Left ventricle myocardium inferior (tissue), 1 donor: ENCODE measurements around the gene RGS6. TPM values are rescaled to one million over a fixed set of nuclear protein-coding genes. Genes with fewer than 3 reads are reported as not detected.

Source experiments
- DNase-seq: peaks from one replicate; pipeline ENCODE4 v3.0.0-alpha.2; 2020
- H3K27ac ChIP-seq: fragments of 200-600 bp; replicated peaks from 2 replicates; pipeline ENCODE4 v1.8.0; 2021
- H3K27me3 ChIP-seq: fragments of 200-600 bp; 2 replicates; pipeline ENCODE4 v1.8.0; 2021; ENCODE audit warnings: low read depth
- H3K36me3 ChIP-seq: fragments of 200-600 bp; 2 replicates; pipeline ENCODE4 v1.8.0; 2021
- H3K4me1 ChIP-seq: fragments of 200-600 bp; 2 replicates; pipeline ENCODE4 v1.8.0; 2021
- H3K4me3 ChIP-seq: fragments of 200-600 bp; 2 replicates; pipeline ENCODE4 v1.8.0; 2021; ENCODE audit warnings: mild to moderate bottlenecking, moderate library complexity
- H3K9me3 ChIP-seq: fragments of 200-600 bp; replicated peaks from 2 replicates; pipeline ENCODE4 v1.8.0; 2021
- intact Hi-C: fragments of 100-400 bp; cut with micrococcal nuclease; formaldehyde crosslinking; loops from one replicate; pipeline ENCODE4 v1.11.0; 2022
- total RNA-seq: library from RNA; stranded (reverse); fragmentation: NEBNext Ultra II Directional; extraction: Animal tissue kit (Norgen Biotek cat#: 25700); gene quantifications from one replicate; pipeline ENCODE4 v1.2.1, GENCODE V29; 2021
- TF ChIP-seq, protein P1 (sequence below): fragments of 200-600 bp; IDR thresholded peaks from 2 replicates; pipeline ENCODE4 v1.8.0; 2021; ENCODE audit warnings: antibody characterized with exemption, mild to moderate bottlenecking, borderline replicate concordance
- donor health status: DM: no; HTN: yes; CAD: no; lungs with severe emphysema.

RGS6 gene
- total RNA-seq, 1 donor from 2014 or later: 23.0 TPM

DNA sequence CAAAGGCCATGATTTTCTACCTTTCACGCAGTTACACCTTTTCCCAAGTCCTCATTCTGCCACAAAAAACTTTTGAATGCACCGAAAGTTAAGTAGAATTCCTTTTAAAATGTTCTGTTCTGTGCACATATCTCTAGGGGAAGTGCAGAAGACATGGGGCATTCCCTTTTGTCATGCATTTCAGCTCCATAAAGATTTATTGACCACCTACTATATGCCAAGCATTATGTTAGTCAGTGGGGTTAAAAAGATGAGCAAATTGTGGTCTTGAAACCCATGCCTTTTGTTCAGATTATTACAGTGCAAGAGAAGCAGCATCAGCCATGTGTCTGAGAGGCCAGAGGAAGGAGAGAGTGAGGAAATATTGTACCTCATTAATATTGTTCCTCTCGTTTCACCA, 338.5 kb downstream of the RGS6 start:
- intact Hi-C loops: no loop called here
- H3K4me3 ChIP-seq: no peak overlapping the region
- no peaks in the 10 kb centered on the region for H3K27me3 ChIP-seq
- no peaks in the 10 kb centered on the region for H3K36me3 ChIP-seq
- DNase-seq: no peak
- H3K4me1 ChIP-seq: peaks cover 14% of the 10 kb centered on the region
- TF ChIP-seq, protein P1, sequence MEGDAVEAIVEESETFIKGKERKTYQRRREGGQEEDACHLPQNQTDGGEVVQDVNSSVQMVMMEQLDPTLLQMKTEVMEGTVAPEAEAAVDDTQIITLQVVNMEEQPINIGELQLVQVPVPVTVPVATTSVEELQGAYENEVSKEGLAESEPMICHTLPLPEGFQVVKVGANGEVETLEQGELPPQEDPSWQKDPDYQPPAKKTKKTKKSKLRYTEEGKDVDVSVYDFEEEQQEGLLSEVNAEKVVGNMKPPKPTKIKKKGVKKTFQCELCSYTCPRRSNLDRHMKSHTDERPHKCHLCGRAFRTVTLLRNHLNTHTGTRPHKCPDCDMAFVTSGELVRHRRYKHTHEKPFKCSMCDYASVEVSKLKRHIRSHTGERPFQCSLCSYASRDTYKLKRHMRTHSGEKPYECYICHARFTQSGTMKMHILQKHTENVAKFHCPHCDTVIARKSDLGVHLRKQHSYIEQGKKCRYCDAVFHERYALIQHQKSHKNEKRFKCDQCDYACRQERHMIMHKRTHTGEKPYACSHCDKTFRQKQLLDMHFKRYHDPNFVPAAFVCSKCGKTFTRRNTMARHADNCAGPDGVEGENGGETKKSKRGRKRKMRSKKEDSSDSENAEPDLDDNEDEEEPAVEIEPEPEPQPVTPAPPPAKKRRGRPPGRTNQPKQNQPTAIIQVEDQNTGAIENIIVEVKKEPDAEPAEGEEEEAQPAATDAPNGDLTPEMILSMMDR: no peak
- H3K9me3 ChIP-seq: no peaks in the 10 kb centered on the region
- H3K27ac ChIP-seq: no peak overlapping the region

- H3K36me3 ChIP-seq: no peaks in the 10 kb centered on the region
- TF ChIP-seq, protein P1: no peak
- intact Hi-C loops: no loop called here
- no peaks in the 10 kb centered on the region for H3K9me3 ChIP-seq
- H3K27ac ChIP-seq: no peak overlapping the region
- H3K4me3 ChIP-seq: no peak overlapping the region
- no peaks in the 10 kb centered on the region for H3K4me1 ChIP-seq
- DNase-seq: no peak
- no peaks in the 10 kb centered on the region for H3K27me3 ChIP-seq
Observed at GRCh38 chr14:72275242-72275641, 343.0 kb downstream of the RGS6 start.

DNA sequence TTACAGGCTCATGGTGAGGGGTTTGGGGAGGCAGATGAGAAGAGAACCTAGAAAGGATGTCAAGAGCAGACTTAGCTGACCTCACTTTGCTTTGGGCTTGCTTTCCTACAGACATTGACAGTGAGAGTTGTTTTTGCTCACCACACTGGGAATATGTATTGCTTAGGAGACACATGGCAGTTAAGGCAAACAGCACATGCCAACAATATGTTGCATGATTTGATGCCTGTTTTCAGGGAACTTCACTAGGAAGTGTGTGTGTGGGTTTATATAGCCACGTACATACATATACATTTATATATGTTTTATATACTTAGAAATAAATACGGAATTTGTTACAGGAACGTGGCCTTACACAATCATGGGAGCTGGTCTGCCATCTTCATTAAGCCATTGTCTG, 346.1 kb downstream of the RGS6 start:
- no peak for DNase-seq
- Histone ChIP-seq H3K27me3 (no peaks in the 10 kb centered on the region), H3K4me1 (no peaks in the 10 kb centered on the region), H3K4me3 (no peak overlapping the region), H3K9me3 (peaks cover 7% of the 10 kb centered on the region), H3K36me3 (no peaks in the 10 kb centered on the region), H3K27ac (no peak overlapping the region)
- intact Hi-C loops: no loop called here
- TF ChIP-seq, protein P1: no peak

DNA sequence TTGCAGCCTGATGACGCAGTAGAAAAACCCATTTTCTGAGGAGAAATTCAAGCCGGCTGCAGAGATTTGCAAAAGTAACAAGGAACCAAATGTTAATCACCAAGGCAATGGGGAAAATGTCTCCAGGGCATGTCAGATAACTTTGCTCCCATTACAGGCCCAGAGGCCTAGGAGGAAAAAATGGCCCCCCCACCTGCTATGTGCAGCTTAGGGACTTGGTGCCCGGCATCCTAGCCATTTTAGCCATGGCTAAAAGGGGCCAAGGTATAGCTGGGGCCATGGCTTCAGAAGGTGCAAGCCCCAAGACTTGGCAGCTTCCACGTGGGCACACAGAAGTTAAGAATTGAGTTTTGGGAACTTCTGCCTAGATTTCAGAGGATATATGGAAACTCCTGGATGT, 351.9 kb downstream of the RGS6 start:
- H3K4me3 ChIP-seq: no peak overlapping the region
- DNase-seq: no peak
- no peak overlapping the region for H3K27ac ChIP-seq
- intact Hi-C loops: no loop called here
- H3K36me3 ChIP-seq: no peaks in the 10 kb centered on the region
- no peaks in the 10 kb centered on the region for H3K27me3 ChIP-seq
- peaks cover 33% of the 10 kb centered on the region for H3K9me3 ChIP-seq
- no peaks in the 10 kb centered on the region for H3K4me1 ChIP-seq
- TF ChIP-seq, protein P1: no peak

DNA sequence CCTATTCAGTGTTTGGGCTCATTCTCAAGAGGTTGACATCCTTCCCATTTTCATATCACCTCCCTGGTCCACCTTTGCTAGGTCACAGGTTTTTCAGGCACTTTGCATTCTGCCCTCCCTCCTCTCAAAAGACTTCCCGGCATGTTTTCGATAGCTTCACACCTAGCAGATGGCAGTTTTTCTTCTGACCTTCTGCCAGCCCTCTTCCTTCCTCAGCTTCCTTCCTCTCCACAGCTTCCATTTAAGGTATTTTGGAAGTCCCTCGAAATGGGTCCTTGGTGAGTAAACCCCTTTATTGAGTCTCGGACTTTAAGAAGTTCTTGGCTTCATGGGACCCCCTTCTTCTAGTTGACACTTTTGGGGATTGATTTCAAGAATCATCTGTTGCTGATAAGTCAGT, 358.0 kb downstream of the RGS6 start:
- Histone ChIP-seq H3K27me3 (no peaks in the 10 kb centered on the region), H3K9me3 (peaks cover 7% of the 10 kb centered on the region), H3K4me3 (no peak overlapping the region), H3K27ac (no peak overlapping the region), H3K4me1 (peaks cover 11% of the 10 kb centered on the region), H3K36me3 (no peaks in the 10 kb centered on the region)
- intact Hi-C loops: loop anchor here (5.0 to 10.0 kb wide), 2 partner anchors 263 to 355 kb away; partner anchors contain the start of gene RGS6
- no peak for DNase-seq
- TF ChIP-seq, protein P1: no peak
